A549 (cell line): ENCODE results near the gene ZSCAN5A. TPM values are rescaled to one million over a fixed set of nuclear protein-coding genes. Genes with fewer than 3 reads are reported as not detected.

Experiments used
- ATAC-seq, 2 experiments: fragments of 200-7000 bp in 1 of 2; fragments of >200 bp in 1 of 2; cut with Nextera tagmentation in 1 of 2; cut with Tn5 transposase in 1 of 2; 3 replicates each; pipeline versions ENCODE4 v1.8.0 to v1.9.1; 2018 to 2020; ENCODE audit warnings: mild to moderate bottlenecking in 1 of 2, moderate library complexity in 1 of 2
- CTCF ChIA-PET: fragments of 300-600 bp; sonication (Branson Sonifier 250); formaldehyde crosslinking; extraction: SDS; loops from one replicate; lab custom pipeline; 2021; ENCODE audit warnings: antibody characterized with exemption, inconsistent platforms; lab: Yijun Ruan, JAX
- POLR2A ChIA-PET: fragments of 350-600 bp; formaldehyde crosslinking; extraction: SDS; loops from one replicate; lab custom pipeline; 2021; ENCODE audit warnings: antibody characterized with exemption, inconsistent platforms; lab: Yijun Ruan, JAX
- DNase-seq, 2 experiments: peaks; one replicate each; pipeline versions ENCODE4 v3.0.0 to v3.0.0-alpha.2; 2011 to 2016; ENCODE audit warnings: low read depth in 1 of 2, low spot score in 1 of 2
- FAIRE-seq: peaks from 2 replicates; lab custom pipeline; 2011; peaks lifted over from hg19 to GRCh38; lab: Jason Lieb, UNC
- H3K27ac ChIP-seq, 2 experiments: fragments of >200 bp; sonication (Bioruptor Twin); formaldehyde crosslinking; 3 replicates each; pipeline ENCODE4 v1.5.1; 2016 to 2017
- H3K4me1 ChIP-seq: fragments of >200 bp; sonication (Bioruptor Twin); formaldehyde crosslinking; 3 replicates; pipeline ENCODE4 v1.6.1; 2016
- H3K4me2 ChIP-seq: fragments of >200 bp; sonication (Bioruptor Twin); formaldehyde crosslinking; 3 replicates; pipeline ENCODE4 v1.6.1; 2016
- H3K4me3 ChIP-seq: fragments of >200 bp; sonication (Bioruptor Twin); formaldehyde crosslinking; 3 replicates; pipeline ENCODE4 v1.5.1; 2016
- H3K9me3 ChIP-seq: fragments of >200 bp; sonication (Bioruptor Twin); formaldehyde crosslinking; 3 replicates; pipeline ENCODE4 v1.6.1; 2016
- CBX8 ChIP-seq: fragments of 200-600 bp; sonication (generic); IDR thresholded peaks from 2 replicates; pipeline ENCODE4 v1.6.1; 2016
- CEBPB ChIP-seq, 2 experiments: fragments of >200 bp in 1 of 2; sonication (Bioruptor Twin) in 1 of 2; formaldehyde crosslinking in 1 of 2; IDR thresholded peaks; 2 replicates each; pipeline ENCODE4 v1.6.1; 2012 to 2016
- CHD4 ChIP-seq: fragments of 200-600 bp; sonication (generic); IDR thresholded peaks from 2 replicates; pipeline ENCODE4 v1.6.1; 2016; ENCODE audit warnings: antibody characterized with exemption, mild to moderate bottlenecking, borderline replicate concordance
- CTCF ChIP-seq: fragments of >200 bp; sonication (Bioruptor Twin); formaldehyde crosslinking; IDR thresholded peaks from 3 replicates; pipeline ENCODE4 v1.5.1; 2016
- E2F6 ChIP-seq: IDR thresholded peaks from 2 replicates; pipeline ENCODE4 v1.6.1; 2012; ENCODE audit warnings: low read depth, borderline replicate concordance
- EHF ChIP-seq: fragments of 250-450 bp; sonication (Bioruptor Pico); IDR thresholded peaks from 2 replicates; pipeline ENCODE4 v1.5.0; 2020; ENCODE audit warnings: mild to moderate bottlenecking
- EHMT2 ChIP-seq: fragments of 200-600 bp; sonication (generic); IDR thresholded peaks from 2 replicates; pipeline ENCODE4 v1.6.1; 2016; ENCODE audit warnings: antibody characterized with exemption, low read depth, mild to moderate bottlenecking, moderate library complexity
- ESRRA ChIP-seq: fragments of 150-350 bp; IDR thresholded peaks from 2 replicates; pipeline ENCODE4 v1.6.1; 2014; ENCODE audit warnings: mild to moderate bottlenecking, low read length, borderline replicate concordance
- FOSL2 ChIP-seq, 2 experiments: fragments of 450-650 bp in 1 of 2; fragments of >200 bp in 1 of 2; sonication (Bioruptor Twin) in 1 of 2; formaldehyde crosslinking; IDR thresholded peaks; 2 replicates each; pipeline versions ENCODE4 v1.5.0 to v1.6.1; 2016 to 2020; ENCODE audit warnings: mild to moderate bottlenecking in 1 of 2, moderate library complexity in 1 of 2
- FOXS1 ChIP-seq: fragments of 250-450 bp; sonication (Bioruptor Pico); IDR thresholded peaks from 2 replicates; pipeline ENCODE4 v1.5.0; 2020; ENCODE audit warnings: mild to moderate bottlenecking, moderate library complexity
- HOXA7 ChIP-seq: fragments of 250-450 bp; sonication (Bioruptor Pico); IDR thresholded peaks from 2 replicates; pipeline ENCODE4 v1.5.0; 2020; ENCODE audit warnings: mild to moderate bottlenecking, moderate library complexity
- HOXB13 ChIP-seq: fragments of 250-450 bp; sonication (Bioruptor Pico); IDR thresholded peaks from 2 replicates; pipeline ENCODE4 v1.5.0; 2020; ENCODE audit warnings: low read depth, mild to moderate bottlenecking, moderate library complexity
- HOXB5 ChIP-seq: fragments of 250-450 bp; sonication (Bioruptor Pico); IDR thresholded peaks from 2 replicates; pipeline ENCODE4 v1.5.0; 2020; ENCODE audit warnings: mild to moderate bottlenecking, moderate library complexity
- JUN ChIP-seq, 2 experiments: fragments of >200 bp; sonication (Bioruptor Twin); formaldehyde crosslinking; IDR thresholded peaks; 2 replicates in 1 of 2; 3 replicates in 1 of 2; pipeline ENCODE4 v1.6.1; 2016 to 2017
- MAFK ChIP-seq: fragments of 450-650 bp; IDR thresholded peaks from 2 replicates; pipeline ENCODE4 v1.6.1; 2014; ENCODE audit not compliant: partially characterized antibody
- MAX ChIP-seq: IDR thresholded peaks from 2 replicates; pipeline ENCODE4 v1.6.1; 2012
- MYC ChIP-seq: IDR thresholded peaks from 2 replicates; pipeline ENCODE4 v1.6.1; 2012; ENCODE audit warnings: mild to moderate bottlenecking, inconsistent platforms, low read length, improper control_type of control experiment, borderline replicate concordance
- NFE2L2 ChIP-seq: fragments of 150-350 bp; conservative IDR thresholded peaks from 2 replicates; pipeline ENCODE4 v1.6.1; 2014; ENCODE audit warnings: low read length
- POLR2AphosphoS2 ChIP-seq: conservative IDR thresholded peaks from 2 replicates; pipeline ENCODE4 v1.6.1; 2012; ENCODE audit warnings: low read length, improper control_type of control experiment, inconsistent platforms
- RARB ChIP-seq: fragments of 250-450 bp; sonication (Bioruptor Pico); IDR thresholded peaks from 2 replicates; pipeline ENCODE4 v1.8.0; 2021; ENCODE audit warnings: mild to moderate bottlenecking, moderate library complexity
- RCOR1 ChIP-seq: fragments of 150-350 bp; IDR thresholded peaks from 2 replicates; pipeline ENCODE4 v1.6.1; 2014; ENCODE audit warnings: antibody characterized with exemption, low read length, low read depth
- REST ChIP-seq: fragments of 200-600 bp; sonication (generic); IDR thresholded peaks from 2 replicates; pipeline ENCODE4 v1.6.1; 2016; ENCODE audit warnings: antibody characterized with exemption, mild to moderate bottlenecking, moderate library complexity
- RNF2 ChIP-seq: fragments of 200-600 bp; sonication (generic); IDR thresholded peaks from 2 replicates; pipeline ENCODE4 v1.6.1; 2016; ENCODE audit warnings: low read depth, mild to moderate bottlenecking, antibody characterized with exemption, moderate library complexity, borderline replicate concordance
- SMC3 ChIP-seq: fragments of >200 bp; sonication (Bioruptor Twin); formaldehyde crosslinking; IDR thresholded peaks from 3 replicates; pipeline ENCODE4 v1.6.1; 2018; ENCODE audit warnings: inconsistent platforms
- TFCP2L1 ChIP-seq: fragments of 250-450 bp; sonication (Bioruptor Pico); IDR thresholded peaks from 2 replicates; pipeline ENCODE4 v1.5.0; 2021; ENCODE audit warnings: mild to moderate bottlenecking
- ZFP36 ChIP-seq: fragments of 450-650 bp; IDR thresholded peaks from 2 replicates; pipeline ENCODE4 v1.6.1; 2014; ENCODE audit warnings: borderline replicate concordance; ENCODE audit not compliant: partially characterized antibody
- ZSCAN20 ChIP-seq: fragments of 250-450 bp; sonication (Bioruptor Pico); IDR thresholded peaks from 2 replicates; pipeline ENCODE4 v1.8.0; 2022; ENCODE audit warnings: mild to moderate bottlenecking, moderate library complexity
- WGBS: methylation state at CpG from one replicate; pipeline ENCODE4 v1.1.6; 2017; ENCODE audit errors: missing lambda C conversion rate; 5-methylcytosine and 5-hydroxymethylcytosine counted together
- polyA plus RNA-seq, 4 experiments: library from polyadenylated mRNA; depleted of rRNA in 3 of 4; stranded (reverse); fragments of >200 nt; fragmentation: RNase III in 1 of 4; extraction: RNeasy Plus Mini Kit Qiagen cat#74134 plus additional on column Dnase treatment in 1 of 4; gene quantifications; 2 replicates in 3 of 4; 3 replicates in 1 of 4; pipeline ENCODE4 v1.2.3, GENCODE V29; 2011 to 2017

The ZSCAN5A gene
- polyA plus RNA-seq, 2 of the 4 experiments (the other 2 are of a cell fraction) = 10.8 to 13.3 TPM

DNA sequence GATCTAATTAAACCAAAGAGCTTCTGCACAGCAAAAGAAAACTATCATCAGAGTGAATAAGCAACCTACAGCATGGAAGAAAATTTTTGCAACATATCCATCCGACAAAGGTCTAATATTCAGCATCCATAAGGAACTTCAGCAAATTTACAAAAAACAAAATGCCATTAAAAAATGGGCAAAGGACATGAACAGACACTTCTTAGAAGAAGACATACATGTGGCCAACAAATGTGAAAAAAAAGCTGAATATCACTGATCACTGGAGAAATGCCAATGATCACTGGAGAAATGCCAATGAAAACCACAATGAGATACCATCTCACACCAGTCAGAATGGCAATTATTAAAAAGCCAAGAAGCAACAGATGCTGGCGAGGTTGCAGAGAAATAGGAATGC is 46.2 kb upstream of the ZSCAN5A start:
- Histone ChIP-seq H3K27ac (no peak overlapping the region), H3K4me1 (no peaks in the 10 kb centered on the region), H3K4me2 (no peak overlapping the region), H3K4me3 (no peak overlapping the region), H3K9me3 (peaks cover 60% of the 10 kb centered on the region)
- CTCF ChIA-PET = interaction anchor here (1.4 kb wide), 1 partner anchor 11 kb away, joined by 4 read pairs; no protein-coding TSS in a partner anchor
- ATAC-seq (no peak), DNase-seq (no peak), FAIRE-seq (no peak)
- TF ChIP-seq ZSCAN20 (no peak), MYC (no peak), FOSL2 (IDR thresholded peaks at IDR 0.05) (no peak), FOSL2 (CRISPR knock-in tag; IDR thresholded peaks at IDR 0.05) (no peak), RARB (CRISPR knock-in tag) (no peak), HOXB13 (CRISPR knock-in tag) (no peak), POLR2AphosphoS2 (no peak), EHF (CRISPR knock-in tag) (no peak), ESRRA (no peak)
- WGBS = 7% methylated on average over 2 of the region's 2 CpGs
- POLR2A ChIA-PET = no interaction called here

GRCh38 chr19:56356944-56357343 is 42.3 kb upstream of the ZSCAN5A start:
- no peak overlapping the region for H3K27ac ChIP-seq
- TF ChIP-seq RNF2 = no peak
- no peak for TF ChIP-seq FOSL2 (IDR thresholded peaks at IDR 0.05)
- no peak for TF ChIP-seq FOSL2 (CRISPR knock-in tag; IDR thresholded peaks at IDR 0.05)
- TF ChIP-seq EHMT2 = no peak
- TF ChIP-seq CEBPB (IDR thresholded peaks at IDR 0.05) = no peak
- no peak for TF ChIP-seq MAFK
- TF ChIP-seq RARB (CRISPR knock-in tag) = no peak
- no peak for TF ChIP-seq MAX
- TF ChIP-seq ZSCAN20 = no peak
- TF ChIP-seq HOXA7 (CRISPR knock-in tag) = no peak
- WGBS = 7% methylated on average over 2 of the region's 2 CpGs
- ChIA-PET CTCF (interaction anchor here (0.6 kb wide), 1 partner anchor 1760 kb away, joined by 4 read pairs; no protein-coding TSS in a partner anchor), POLR2A (no interaction called here)
- H3K4me1 ChIP-seq = no peaks in the 10 kb centered on the region
- no peak overlapping the region for H3K4me3 ChIP-seq
- no peak for DNase-seq
- FAIRE-seq = no peak
- no peak overlapping the region for H3K4me2 ChIP-seq
- peaks cover 60% of the 10 kb centered on the region for H3K9me3 ChIP-seq
- ATAC-seq = no peak

GRCh38 chr19:56355517-56355916 is 40.9 kb upstream of the ZSCAN5A start:
- WGBS = 17% methylated on average over 1 of the region's 1 CpG
- no peak overlapping the region for H3K27ac ChIP-seq
- TF ChIP-seq JUN (IDR thresholded peaks at IDR 0.05) (no peak), MAX (no peak), EHF (CRISPR knock-in tag) (no peak), HOXA7 (CRISPR knock-in tag) (no peak), CBX8 (no peak), RCOR1 (no peak), CHD4 (no peak), POLR2AphosphoS2 (no peak), REST (no peak), E2F6 (no peak), ZFP36 (no peak), CEBPB (IDR thresholded peaks at IDR 0.05) (no peak), NFE2L2 (no peak), TFCP2L1 (no peak), FOXS1 (CRISPR knock-in tag) (no peak), CTCF (no peak), HOXB5 (CRISPR knock-in tag) (no peak), SMC3 (no peak)
- TF ChIP-seq, all 56 proteins: peak for 0
- H3K4me3 ChIP-seq = no peak overlapping the region
- ChIA-PET CTCF (interaction anchor here (1.0 to 2.0 kb wide), 2 partner anchors 21 to 279 kb away, joined by 3 to 6 read pairs; no protein-coding TSS in a partner anchor), POLR2A (no interaction called here)
- H3K4me1 ChIP-seq = no peaks in the 10 kb centered on the region
- H3K9me3 ChIP-seq = peaks cover 62% of the 10 kb centered on the region
- FAIRE-seq = no peak
- no peak overlapping the region for H3K4me2 ChIP-seq
- DNase-seq = no peak
- ATAC-seq = no peak
